ENCODE data around the gene CFAP54.

CFAP54 gene

GRCh38 chr12:96831346-96831745, 342.0 kb downstream of the CFAP54 start:
- no peak for DNase-seq

GRCh38 chr12:96846293-96846692, 356.9 kb downstream of the CFAP54 start:
- DNase-seq = no peak

GRCh38 chr12:96850676-96851075, 361.3 kb downstream of the CFAP54 start:
- no peak for DNase-seq

GRCh38 chr12:96858162-96858561, 368.8 kb downstream of the CFAP54 start:
- no peak for DNase-seq

GRCh38 chr12:96861656-96862055, 372.3 kb downstream of the CFAP54 start:
- DNase-seq = no peak

- no peak for DNase-seq
Observed at GRCh38 chr12:96862326-96862725, 372.9 kb downstream of the CFAP54 start.

- no peak for DNase-seq
Observed at GRCh38 chr12:96864335-96864734, 375.0 kb downstream of the CFAP54 start.

- DNase-seq = no peak
Observed at GRCh38 chr12:96866801-96867590, 377.6 kb downstream of the CFAP54 start.

GRCh38 chr12:96870946-96871345, 381.6 kb downstream of the CFAP54 start:
- no peak for DNase-seq

- DNase-seq = no peak
Observed at GRCh38 chr12:96872961-96873360, 383.6 kb downstream of the CFAP54 start.

- DNase-seq = no peak
Observed at GRCh38 chr12:96874211-96874610, 384.8 kb downstream of the CFAP54 start.

GRCh38 chr12:96876966-96877365, 387.6 kb downstream of the CFAP54 start:
- no peak for DNase-seq

- no peak for DNase-seq
Observed at GRCh38 chr12:96878704-96879103, 389.3 kb downstream of the CFAP54 start.

GRCh38 chr12:96879301-96879700, 389.9 kb downstream of the CFAP54 start:
- no peak for DNase-seq

- no peak for DNase-seq
Observed at GRCh38 chr12:96880220-96880619, 390.8 kb downstream of the CFAP54 start.

- DNase-seq = no peak
Observed at GRCh38 chr12:96881608-96882007, 392.2 kb downstream of the CFAP54 start.

- no peak for DNase-seq
Observed at GRCh38 chr12:96882862-96883261, 393.5 kb downstream of the CFAP54 start.

- no peak for DNase-seq
Observed at GRCh38 chr12:96883571-96883970, 394.2 kb downstream of the CFAP54 start.

GRCh38 chr12:96886998-96887677, 397.8 kb downstream of the CFAP54 start:
- no peak for DNase-seq

- DNase-seq = no peak
Observed at GRCh38 chr12:96889273-96889933, 400.0 kb downstream of the CFAP54 start.

- DNase-seq = no peak
Observed at GRCh38 chr12:96890331-96890730, 401.0 kb downstream of the CFAP54 start.

GRCh38 chr12:96892104-96892503, 402.7 kb downstream of the CFAP54 start:
- no peak for DNase-seq

- DNase-seq = no peak
Observed at GRCh38 chr12:96897421-96897820, 408.0 kb downstream of the CFAP54 start.

- DNase-seq = no peak
Observed at GRCh38 chr12:96901175-96901574, 411.8 kb downstream of the CFAP54 start.
